ENCODE data around the gene C4A. TPM values are rescaled to one million over a fixed set of nuclear protein-coding genes. Genes with fewer than 3 reads are reported as not detected.
A peak's percentile ranks its signal among the peaks of the same experiment; 100 is the strongest.
"Not testable (repeated sequence)": the region's sequence is repeated elsewhere in the genome, so short reads cannot be mapped to it uniquely, and the experiment has no call there.

C4A gene
- polyA plus RNA-seq, 3 donors = 10.9 to 22.9 (median 13.1) TPM

DNA sequence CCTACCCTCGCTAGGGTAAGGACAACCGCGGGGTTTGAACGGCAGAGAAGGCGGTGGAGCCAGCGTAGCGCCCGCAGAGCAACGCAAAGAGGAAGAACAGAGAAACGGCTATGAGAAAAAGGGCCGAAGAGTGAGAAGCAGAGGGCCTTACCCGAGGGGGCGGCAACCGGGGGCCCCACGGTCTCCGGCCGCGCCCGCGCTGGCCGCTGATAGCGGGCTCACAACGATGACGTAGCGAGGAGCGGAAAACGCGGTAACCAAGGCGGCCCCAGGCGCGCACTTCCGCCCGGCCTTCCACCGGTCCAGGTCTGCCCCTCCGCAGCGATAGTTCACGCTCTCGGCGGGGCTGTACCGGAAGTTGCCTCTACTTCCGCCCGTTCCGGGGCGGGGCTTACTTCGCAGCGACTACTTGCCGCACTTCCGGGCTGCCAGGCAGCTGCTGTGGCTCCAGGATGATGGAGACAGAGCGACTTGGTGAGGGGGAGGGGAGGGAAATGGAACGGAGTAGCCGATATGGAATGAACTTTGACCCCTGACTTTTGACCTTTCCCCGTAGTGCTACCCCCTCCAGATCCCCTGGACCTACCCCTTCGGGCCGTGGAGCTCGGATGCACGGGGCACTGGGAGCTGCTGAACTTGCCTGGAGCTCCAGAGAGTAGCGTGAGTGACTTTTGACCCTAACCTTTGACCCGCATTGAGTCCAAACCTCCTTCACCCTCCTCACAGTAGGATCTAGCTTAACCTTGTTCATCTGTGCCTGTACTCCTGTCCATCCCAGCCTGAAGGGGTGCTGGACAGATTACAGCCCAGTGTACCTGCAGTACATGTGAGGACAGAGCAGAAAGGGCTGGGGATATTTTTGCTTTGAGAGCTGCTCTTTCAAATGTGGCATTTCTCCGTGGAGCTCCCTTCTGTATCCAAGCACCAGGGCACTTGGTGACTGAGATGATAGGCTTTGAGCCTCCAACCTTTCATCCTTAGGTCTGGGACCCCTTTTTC, 22.8 kb upstream of the C4A start, which contains the start of the genes NELFE and SKIC2:
Gene NELFE, minus strand, starts transcription at position 231 of the 999 bp plus-strand sequence. CDS start 525 bp downstream, outside the sequence.
Gene SKIC2, plus strand, starts transcription at position 435 of the 999 bp plus-strand sequence. Its CDS starts 18 bp downstream, at position 453.
- DNase-seq (ENCODE audit: low read depth in 3 of 3, low spot score in 2 of 3) = peak; percentile 94 to 97 (median 95)

DNA sequence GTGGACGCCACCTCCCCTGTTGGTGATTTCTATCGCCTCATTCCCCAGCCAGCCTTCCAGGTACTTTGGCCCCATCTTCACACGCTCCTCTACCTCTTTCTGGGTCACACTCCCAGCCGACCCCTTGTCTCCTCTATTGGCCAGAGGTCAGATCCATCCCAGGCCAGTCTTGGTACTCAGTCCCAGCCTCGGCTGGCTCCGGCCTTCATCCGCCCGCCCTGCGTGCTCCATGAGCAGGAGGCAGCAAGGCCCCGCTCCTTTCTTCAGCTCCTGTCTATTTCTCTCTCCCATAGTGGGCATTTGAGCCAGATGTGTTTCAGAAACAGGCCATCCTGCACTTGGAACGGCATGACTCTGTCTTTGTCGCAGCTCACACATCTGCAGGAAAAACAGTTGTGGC, 20.2 kb upstream of the C4A start:
- DNase-seq (ENCODE audit: low read depth in 3 of 3, low spot score in 2 of 3) = no peak

DNA sequence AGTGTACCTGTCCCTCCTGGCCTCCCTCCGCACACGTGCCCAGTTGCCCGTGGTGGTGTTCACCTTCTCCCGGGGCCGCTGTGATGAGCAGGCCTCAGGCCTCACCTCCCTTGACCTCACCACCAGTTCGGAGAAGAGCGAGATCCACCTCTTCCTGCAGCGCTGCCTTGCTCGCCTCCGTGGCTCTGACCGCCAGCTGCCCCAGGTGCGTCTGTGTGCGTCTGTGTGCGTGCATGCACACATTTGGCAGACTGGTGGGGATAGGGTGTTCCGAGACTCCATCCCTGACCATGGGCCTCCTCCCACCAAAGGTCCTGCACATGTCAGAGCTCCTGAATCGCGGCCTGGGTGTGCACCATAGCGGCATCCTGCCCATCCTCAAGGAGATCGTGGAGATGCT, 17.9 kb upstream of the C4A start:
- DNase-seq (ENCODE audit: low read depth in 3 of 3, low spot score in 2 of 3) = no peak

DNA sequence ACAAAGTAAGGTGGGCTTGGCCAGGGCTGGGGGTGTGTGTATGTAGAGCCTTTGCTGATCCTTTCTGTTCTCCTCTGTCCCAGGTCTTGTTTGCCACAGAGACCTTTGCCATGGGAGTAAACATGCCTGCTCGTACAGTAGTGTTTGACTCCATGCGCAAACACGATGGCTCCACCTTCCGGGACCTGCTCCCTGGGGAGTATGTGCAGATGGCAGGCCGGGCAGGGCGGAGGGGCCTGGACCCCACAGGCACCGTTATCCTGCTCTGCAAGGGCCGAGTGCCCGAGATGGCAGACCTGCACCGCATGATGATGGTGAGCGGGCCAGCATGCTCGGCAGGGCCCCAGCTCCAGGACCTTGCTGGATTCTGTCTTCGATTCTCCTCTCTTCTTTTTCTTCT, 16.2 kb upstream of the C4A start:
- no peak for DNase-seq (ENCODE audit: low read depth in 3 of 3, low spot score in 2 of 3)

DNA sequence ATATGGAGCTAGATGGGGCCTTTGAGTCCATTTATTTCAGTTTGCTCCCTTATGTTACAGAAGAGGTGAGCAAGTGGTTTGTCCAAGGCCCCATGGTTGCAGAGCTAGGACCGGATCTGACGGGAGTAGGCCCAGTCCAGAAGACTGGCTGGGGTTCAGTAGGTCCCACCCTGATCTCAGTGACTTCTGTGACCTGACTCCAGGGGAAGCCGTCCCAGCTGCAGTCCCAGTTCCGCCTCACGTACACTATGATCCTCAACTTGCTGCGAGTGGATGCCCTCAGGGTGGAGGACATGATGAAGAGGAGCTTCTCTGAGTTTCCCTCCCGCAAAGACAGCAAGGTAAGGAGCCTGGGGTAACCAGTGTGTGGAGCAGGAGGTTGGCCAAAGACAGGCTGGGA, 15.4 kb upstream of the C4A start:
- no peak for DNase-seq (ENCODE audit: low read depth in 3 of 3, low spot score in 2 of 3)

DNA sequence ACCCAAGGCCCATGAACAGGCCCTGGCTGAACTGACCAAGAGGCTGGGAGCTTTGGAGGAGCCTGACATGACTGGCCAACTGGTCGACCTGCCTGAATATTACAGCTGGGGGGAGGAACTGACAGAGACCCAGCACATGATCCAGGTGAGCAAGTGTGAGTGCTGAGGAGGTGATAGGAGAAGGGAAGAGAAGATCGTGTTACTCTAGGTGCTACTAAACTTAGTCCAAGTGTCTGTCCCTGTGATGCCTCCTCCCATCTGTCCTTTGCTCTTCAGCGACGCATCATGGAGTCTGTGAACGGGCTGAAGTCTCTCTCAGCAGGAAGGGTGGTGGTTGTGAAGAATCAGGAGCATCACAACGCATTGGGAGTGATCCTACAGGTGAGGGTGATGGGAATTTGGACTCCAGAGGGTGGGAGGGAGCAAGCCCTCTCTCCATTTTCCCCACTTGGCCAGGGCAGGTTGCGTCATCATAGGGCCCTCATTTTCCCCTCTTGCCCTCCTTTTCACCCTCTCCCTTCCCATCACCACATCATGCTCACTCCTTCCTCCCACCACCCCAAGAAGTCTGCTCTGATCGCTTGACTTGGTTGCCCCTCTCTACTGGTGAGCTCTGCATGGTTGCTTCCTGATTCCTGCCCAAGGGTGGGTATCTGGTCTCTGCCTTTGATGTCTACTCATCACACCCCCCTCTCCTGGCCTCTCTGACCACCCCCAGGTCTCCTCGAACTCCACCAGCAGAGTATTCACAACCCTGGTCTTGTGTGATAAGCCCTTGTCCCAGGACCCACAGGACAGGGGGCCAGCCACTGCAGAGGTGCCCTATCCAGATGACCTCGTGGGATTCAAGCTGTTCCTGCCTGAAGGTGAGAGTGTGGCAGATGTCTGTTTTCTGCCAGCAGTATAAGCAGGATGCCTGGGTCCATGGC, 14.6 kb upstream of the C4A start:
- no peak for DNase-seq (ENCODE audit: low read depth in 3 of 3, low spot score in 2 of 3)

DNA sequence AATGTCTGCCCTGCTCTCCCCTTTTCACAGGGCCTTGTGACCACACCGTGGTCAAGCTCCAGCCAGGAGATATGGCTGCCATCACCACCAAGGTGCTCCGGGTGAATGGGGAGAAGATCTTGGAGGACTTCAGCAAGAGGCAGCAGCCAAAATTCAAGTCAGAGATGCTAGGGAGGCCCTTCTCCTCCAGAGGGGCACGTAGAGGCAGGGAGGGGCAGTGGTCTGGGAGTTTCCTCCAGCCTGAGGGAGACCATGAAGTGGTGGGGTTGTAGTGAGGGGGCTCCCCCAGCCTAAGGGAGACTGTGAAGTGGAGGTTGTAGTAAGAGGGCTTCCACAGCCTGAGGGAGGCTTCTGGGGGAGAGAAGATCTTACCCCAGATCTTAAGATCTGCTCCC, 13.9 kb upstream of the C4A start:
- no peak for DNase-seq (ENCODE audit: low read depth in 3 of 3, low spot score in 2 of 3)

DNA sequence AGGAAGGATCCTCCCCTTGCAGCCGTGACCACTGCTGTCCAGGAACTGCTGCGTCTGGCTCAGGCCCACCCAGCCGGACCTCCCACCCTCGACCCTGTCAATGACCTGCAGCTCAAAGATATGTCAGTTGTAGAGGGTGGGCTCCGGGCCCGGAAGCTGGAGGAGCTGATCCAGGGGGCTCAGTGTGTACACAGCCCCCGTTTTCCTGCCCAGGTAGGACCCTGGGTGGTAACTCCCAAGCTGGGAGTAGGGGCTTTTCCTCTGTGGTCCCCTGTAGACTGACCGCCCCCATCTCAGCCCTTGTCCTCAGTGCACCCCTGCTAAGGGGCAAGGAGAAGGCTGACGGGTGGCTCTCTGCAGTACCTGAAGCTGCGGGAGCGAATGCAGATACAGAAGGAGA, 13.5 kb upstream of the C4A start:
- no peak for DNase-seq (ENCODE audit: low read depth in 3 of 3, low spot score in 2 of 3)

DNA sequence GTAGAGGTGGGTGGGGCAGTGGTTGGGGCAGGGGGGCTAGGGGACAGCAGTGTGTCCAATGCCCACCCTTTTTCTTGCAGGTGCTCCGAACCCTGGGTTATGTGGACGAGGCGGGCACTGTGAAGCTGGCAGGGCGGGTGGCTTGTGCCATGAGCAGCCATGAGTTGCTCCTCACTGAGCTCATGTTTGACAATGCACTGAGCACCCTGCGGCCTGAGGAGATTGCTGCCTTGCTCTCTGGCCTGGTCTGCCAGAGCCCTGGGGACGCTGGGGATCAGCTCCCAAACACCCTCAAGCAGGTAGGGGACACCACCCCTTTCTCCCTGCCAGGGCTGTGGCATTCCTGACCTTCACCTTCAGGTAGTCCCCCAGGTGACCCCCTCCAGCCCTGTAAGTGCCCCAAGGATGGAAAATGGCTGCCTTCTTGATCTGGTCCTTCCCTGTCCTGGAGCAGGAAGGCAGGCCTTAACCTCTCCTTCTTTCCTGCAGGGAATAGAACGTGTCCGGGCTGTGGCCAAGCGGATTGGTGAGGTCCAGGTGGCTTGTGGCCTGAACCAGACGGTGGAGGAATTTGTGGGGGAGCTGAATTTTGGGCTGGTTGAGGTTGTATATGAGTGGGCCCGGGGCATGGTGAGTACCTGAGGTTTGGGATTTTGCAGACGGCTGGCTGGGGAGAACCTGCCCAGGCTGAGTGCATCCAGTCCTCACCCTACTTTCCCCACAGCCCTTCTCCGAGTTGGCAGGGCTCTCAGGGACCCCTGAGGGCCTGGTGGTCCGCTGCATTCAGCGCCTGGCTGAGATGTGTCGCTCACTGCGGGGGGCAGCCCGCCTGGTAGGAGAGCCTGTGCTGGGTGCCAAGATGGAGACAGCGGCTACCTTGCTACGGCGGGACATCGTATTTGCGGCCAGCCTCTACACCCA, 12.8 kb upstream of the C4A start:
- no peak for DNase-seq (ENCODE audit: low read depth in 3 of 3, low spot score in 2 of 3)

DNA sequence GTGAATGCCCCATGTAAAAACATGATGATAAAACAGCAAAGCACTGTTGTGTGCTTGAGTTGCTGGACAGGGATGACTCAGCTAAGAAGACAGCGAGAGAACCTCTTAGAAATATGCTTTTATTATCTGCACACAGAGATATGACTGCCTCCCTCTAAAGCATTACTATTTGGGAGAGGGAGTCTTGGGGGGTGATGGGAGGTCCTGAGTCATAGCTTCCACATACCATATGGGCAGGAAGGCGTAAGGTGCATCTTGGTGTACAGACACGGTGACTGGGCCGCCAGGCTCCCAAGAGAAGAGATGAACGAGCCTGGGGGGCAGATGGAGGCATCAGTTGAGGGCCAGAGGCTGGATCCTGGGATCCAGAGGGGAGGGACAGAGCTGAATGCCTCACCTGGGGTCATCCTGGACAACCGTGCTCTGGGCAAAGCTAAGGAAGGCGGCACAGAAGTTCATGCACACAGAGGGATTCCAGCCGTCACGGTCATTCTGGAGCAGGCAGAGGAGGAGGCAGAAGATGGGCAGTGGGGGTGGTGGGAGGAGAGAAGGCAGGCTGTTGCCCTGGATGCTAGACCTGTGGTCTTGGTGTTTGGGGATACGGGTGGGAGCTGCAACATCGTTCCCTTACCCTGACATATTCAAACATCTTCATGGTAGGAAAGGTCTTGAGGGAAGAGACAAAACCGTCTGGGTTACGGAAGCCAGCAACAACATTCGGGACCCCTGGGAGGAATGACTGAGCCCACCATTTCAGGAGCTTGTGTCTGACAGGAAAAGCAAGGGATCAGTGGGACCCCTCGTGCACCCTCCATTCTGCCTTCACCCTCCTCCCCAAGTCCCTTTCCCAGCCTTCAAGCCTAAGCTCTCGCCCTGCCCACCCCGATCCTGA, 11.9 kb upstream of the C4A start:
- no peak for DNase-seq (ENCODE audit: low read depth in 3 of 3, low spot score in 2 of 3)

DNA sequence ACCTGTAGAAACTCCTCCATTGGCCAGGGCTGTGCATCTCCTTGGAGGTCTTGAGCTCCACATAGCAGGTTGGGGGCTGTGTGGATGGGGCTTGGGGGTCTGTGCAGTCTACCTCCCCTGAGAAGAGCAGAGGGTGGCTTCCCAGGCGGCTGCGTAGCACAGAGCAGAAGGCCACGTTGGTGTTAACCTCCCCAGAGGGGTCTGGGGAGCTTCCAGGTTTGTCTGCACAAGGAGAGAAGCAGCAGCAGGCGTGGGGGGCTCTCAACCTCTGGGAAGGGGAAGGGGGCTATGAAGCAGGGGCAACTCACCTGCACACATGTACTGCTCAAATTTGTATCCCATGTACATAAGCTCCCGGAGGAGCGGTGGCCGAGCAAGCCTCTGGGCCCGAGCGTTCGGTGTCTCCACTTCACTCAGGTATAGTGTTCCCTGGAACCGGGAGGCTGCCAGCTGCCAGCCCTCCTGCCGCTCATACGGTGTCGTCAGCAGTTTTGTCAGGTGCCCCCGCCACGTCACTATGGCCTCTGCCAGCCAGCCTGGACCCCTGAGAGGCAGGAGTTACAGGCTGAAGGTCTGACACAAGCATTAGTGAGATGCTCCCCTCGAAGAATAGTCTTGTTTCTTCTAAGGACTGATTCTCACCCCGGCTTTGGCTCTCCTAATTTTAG, 11.1 kb upstream of the C4A start:
- no peak for DNase-seq (ENCODE audit: low read depth in 3 of 3, low spot score in 2 of 3)

DNA sequence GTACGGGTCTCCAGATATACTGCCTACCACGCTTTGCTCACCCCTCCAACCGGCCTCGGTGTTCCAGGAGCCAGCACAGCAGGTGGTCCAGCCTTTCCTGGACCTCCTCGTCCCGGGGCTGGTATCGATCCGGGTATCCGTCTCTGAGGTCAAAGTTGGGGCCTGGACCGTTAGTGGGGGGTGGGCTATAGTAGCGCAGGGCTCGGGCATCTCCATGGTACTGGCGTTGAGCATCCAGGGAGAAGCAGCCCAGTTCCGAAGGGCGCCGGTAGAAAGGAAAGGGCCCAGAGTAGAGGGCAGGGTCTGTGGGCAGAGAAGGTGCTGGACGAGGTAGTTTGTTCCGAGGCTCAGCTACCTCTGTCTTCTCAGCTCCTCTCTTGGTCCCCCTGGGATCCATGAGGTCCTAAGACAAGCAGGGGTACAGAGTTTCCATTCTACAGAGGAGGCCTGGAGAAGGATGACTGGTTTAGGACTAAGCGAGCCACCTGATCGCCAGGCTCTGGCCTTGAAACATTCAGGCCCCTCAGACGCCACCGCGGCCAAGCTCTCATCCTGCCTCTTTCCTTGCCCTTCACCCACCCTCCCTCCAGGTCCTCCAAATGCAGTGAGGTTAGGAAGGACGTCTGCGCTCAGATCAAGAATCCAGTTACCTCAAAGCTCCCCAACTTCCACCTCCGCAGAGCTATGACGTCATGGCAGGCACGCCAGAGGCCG, 10.4 kb upstream of the C4A start:
- DNase-seq (ENCODE audit: low read depth in 3 of 3, low spot score in 2 of 3) = no peak

DNA sequence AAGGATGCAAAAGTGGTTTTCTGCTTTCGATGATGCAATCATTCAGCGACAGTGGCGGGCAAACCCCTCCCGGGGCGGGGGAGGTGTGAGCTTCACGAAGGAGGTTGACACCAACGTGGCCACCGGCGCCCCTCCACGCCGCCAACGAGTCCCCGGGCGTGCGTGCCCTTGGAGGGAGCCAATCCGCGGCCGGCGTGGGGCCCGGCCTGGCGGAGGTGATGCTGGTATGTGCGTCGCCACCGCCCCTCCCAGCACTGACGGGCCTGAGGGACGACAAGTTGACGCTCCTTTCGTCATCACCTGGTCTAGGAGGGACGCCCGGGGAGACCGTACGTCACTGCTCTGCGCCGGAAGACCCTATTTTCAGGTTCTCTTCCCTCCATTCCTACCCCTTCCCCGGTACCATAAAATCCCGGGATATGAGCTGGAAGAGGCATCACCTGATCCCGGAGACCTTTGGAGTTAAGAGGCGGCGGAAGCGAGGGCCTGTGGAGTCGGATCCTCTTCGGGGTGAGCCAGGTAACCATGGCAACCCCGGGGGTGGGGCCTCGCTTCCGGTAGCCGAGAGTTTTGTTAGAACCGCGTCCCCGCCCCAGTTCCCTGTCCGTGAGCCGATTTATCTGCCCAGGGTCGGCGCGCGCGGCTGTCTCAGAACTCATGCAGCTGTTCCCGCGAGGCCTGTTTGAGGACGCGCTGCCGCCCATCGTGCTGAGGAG, 9.7 kb upstream of the C4A start, which contains the start of gene DXO:
Gene DXO, minus strand, starts transcription at position 146 of the 716 bp plus-strand sequence. CDS start 463 bp downstream, outside the sequence.
- DNase-seq (ENCODE audit: low read depth in 3 of 3, low spot score in 2 of 3) = peak; percentile 97 to 98 (median 97)

DNA sequence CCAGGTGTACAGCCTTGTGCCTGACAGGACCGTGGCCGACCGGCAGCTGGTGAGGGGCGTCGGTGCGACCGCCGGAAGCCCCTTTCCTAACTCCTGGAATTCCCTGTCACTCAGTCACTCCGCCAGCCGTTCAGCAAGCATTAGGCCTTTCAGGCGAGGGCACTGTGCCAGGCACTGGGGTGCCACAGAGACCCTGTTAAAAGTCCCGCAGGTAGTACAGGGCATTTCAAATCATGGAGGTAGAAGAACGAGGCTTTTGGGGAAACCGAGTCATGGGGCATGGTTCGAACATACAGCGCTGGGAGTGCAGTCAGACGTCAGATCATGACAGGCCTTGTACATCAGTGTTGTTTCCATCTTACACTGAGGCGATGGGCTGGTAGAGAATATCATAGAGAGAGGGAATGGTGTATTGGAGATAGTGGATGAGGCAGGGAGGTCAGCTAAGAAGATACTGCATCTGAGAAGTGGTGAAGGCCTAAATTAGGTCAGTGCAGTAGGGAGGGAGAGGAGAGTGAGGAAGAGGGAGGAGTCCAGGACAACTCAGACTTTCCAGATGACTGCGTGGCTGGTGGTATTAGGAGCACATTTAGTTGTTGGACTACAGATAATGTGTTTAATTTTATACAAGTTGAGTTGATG, 9.0 kb upstream of the C4A start:
- DNase-seq (ENCODE audit: low read depth in 3 of 3, low spot score in 2 of 3) = no peak

DNA sequence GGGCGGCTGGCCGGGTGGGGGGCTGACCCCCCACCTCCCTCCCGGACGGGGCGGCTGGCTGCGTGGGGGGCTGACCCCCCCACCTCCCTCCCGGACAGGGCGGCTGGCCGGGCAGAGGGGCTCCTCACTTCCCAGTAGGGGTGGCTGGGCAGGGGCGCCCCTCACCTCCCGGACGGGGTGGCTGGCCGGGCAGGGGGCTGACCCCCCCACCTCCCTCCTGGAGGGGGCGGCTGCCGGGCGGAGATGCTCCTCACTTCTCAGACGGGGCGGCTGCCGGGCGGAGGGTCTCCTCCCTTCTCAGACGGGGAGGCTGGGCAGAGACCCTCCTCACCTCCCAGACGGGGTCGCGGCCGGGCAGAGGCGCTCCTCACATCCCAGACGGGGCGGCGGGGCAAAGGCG, 5.8 kb upstream of the C4A start:
- not testable (repeated sequence) for DNase-seq (ENCODE audit: low read depth in 3 of 3, low spot score in 2 of 3)

DNA sequence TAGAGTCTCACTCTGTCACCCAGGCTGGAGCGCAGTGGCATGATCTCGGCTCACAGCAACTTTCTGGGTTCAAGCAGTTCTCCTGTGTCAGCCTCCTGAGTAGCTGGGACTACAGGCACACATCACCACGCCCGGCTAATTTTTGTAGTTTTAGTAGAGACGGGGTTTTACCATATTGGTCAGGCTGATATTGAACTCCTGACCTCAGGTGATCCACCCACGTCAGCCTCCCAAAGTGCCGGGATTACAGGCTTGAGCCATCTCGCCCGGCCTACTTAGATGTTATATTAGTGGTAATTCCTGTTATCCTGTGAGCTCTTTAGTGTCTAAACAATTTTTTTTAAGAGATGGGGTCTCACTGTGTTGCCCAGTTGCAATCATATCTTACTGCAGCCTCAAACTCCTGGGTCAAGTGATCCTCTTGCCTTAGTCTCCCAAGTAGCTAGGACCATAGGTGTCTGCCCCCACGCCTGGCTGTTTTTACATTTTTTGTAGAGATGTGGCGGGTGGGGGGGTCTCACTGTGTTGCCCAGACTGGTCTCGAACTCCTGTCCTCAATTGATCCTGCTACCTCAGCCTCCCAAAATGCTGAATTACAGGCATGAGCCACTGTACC, 3.9 kb upstream of the C4A start:
- no peak for DNase-seq (ENCODE audit: low read depth in 3 of 3, low spot score in 2 of 3)
